ENCODE data around the gene CAMK4. TPM values are rescaled to one million over a fixed set of nuclear protein-coding genes. Genes with fewer than 3 reads are reported as not detected.

The CAMK4 gene
- total RNA-seq, 1 experiment from 2014 or later, result 10.6 TPM

GRCh38 chr5:111232311-111233051, 8.3 kb downstream of the CAMK4 start:
- Mint-ChIP-seq H3K9me3 (no peaks in the 10 kb centered on the region), H3K36me3 (no peaks in the 10 kb centered on the region), H3K27ac (no peak overlapping the region), H3K27me3 (ENCODE audit: low read depth) (no peaks in the 10 kb centered on the region), H3K4me3 (no peak overlapping the region), H3K4me1 (peaks cover 15% of the 10 kb centered on the region)
- TF ChIP-seq ESRRA (CRISPR knock-in tag; IDR thresholded peaks at IDR 0.05; ENCODE audit: borderline replicate concordance), result no peak
- TF ChIP-seq MXD4 (CRISPR knock-in tag; IDR thresholded peaks at IDR 0.05; ENCODE audit: borderline replicate concordance), result no peak
- TF ChIP-seq ZNF671 (CRISPR knock-in tag; IDR thresholded peaks at IDR 0.05), result no peak
- TF ChIP-seq ZNF219 (CRISPR knock-in tag; IDR thresholded peaks at IDR 0.05; ENCODE audit: borderline replicate concordance), result no peak
- TF ChIP-seq FOXP1 (CRISPR knock-in tag; IDR thresholded peaks at IDR 0.05; ENCODE audit: borderline replicate concordance), result no peak
- TF ChIP-seq GRHL2 (CRISPR knock-in tag; IDR thresholded peaks at IDR 0.05; ENCODE audit: insufficient replicate concordance, severe bottlenecking), result no peak
- TF ChIP-seq, protein P1, sequence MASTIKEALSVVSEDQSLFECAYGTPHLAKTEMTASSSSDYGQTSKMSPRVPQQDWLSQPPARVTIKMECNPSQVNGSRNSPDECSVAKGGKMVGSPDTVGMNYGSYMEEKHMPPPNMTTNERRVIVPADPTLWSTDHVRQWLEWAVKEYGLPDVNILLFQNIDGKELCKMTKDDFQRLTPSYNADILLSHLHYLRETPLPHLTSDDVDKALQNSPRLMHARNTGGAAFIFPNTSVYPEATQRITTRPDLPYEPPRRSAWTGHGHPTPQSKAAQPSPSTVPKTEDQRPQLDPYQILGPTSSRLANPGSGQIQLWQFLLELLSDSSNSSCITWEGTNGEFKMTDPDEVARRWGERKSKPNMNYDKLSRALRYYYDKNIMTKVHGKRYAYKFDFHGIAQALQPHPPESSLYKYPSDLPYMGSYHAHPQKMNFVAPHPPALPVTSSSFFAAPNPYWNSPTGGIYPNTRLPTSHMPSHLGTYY (CRISPR knock-in tag; IDR thresholded peaks at IDR 0.05), result no peak
- TF ChIP-seq, protein P2, sequence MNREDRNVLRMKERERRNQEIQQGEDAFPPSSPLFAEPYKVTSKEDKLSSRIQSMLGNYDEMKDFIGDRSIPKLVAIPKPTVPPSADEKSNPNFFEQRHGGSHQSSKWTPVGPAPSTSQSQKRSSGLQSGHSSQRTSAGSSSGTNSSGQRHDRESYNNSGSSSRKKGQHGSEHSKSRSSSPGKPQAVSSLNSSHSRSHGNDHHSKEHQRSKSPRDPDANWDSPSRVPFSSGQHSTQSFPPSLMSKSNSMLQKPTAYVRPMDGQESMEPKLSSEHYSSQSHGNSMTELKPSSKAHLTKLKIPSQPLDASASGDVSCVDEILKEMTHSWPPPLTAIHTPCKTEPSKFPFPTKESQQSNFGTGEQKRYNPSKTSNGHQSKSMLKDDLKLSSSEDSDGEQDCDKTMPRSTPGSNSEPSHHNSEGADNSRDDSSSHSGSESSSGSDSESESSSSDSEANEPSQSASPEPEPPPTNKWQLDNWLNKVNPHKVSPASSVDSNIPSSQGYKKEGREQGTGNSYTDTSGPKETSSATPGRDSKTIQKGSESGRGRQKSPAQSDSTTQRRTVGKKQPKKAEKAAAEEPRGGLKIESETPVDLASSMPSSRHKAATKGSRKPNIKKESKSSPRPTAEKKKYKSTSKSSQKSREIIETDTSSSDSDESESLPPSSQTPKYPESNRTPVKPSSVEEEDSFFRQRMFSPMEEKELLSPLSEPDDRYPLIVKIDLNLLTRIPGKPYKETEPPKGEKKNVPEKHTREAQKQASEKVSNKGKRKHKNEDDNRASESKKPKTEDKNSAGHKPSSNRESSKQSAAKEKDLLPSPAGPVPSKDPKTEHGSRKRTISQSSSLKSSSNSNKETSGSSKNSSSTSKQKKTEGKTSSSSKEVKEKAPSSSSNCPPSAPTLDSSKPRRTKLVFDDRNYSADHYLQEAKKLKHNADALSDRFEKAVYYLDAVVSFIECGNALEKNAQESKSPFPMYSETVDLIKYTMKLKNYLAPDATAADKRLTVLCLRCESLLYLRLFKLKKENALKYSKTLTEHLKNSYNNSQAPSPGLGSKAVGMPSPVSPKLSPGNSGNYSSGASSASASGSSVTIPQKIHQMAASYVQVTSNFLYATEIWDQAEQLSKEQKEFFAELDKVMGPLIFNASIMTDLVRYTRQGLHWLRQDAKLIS (CRISPR knock-in tag; IDR thresholded peaks at IDR 0.05; ENCODE audit: borderline replicate concordance), result no peak
- TF ChIP-seq ZBTB43 (CRISPR knock-in tag; IDR thresholded peaks at IDR 0.05), result no peak
- TF ChIP-seq ZBTB21 (CRISPR knock-in tag; IDR thresholded peaks at IDR 0.05; ENCODE audit: borderline replicate concordance), result no peak
- TF ChIP-seq MYBL2 (CRISPR knock-in tag; IDR thresholded peaks at IDR 0.05), result no peak
- TF ChIP-seq GTF2I (CRISPR knock-in tag; conservative IDR thresholded peaks at IDR 0.05), result no peak
- no peak for TF ChIP-seq ZNF232 (CRISPR knock-in tag; IDR thresholded peaks at IDR 0.05)
- TF ChIP-seq SOX15 (CRISPR knock-in tag; IDR thresholded peaks at IDR 0.05), result no peak
- TF ChIP-seq EMX1 (CRISPR knock-in tag; IDR thresholded peaks at IDR 0.05), result no peak
- TF ChIP-seq CTCF (IDR thresholded peaks at IDR 0.05), result no peak
- no peak for TF ChIP-seq ATF3 (CRISPR knock-in tag; conservative IDR thresholded peaks at IDR 0.05)
- ChIA-PET POLR2A (interaction anchor here (0.8 kb wide), 1 partner anchor 9 kb away, joined by 3 read pairs; no protein-coding TSS in a partner anchor), CTCF (no interaction called here)
- ATAC-seq, result no peak
- no peak for DNase-seq (ENCODE audit: low spot score)

DNA sequence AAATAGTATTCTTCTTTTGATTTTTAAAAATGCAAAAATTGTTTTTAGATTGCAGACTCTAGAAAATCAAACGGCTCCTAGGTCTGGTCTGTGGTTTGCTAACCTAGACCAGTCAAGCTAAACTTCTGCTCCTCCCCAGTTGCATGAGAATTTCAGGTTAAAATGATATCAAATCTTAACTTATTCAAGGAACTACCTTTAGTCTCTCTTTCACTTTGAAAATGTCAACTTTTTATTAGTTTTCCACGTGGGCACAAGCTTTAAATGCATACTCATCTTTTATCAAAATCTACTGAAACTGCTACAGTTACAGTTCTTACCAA, 8.8 kb downstream of the CAMK4 start:
- DNase-seq (ENCODE audit: low spot score) (no peak), ATAC-seq (no peak)
- no peak overlapping the region for H3K4me3 Mint-ChIP-seq
- POLR2A ChIA-PET, result interaction anchor here (0.8 kb wide), 1 partner anchor 9 kb away, joined by 3 read pairs; no protein-coding TSS in a partner anchor
- H3K4me1 Mint-ChIP-seq, result peaks cover 9% of the 10 kb centered on the region
- no peaks in the 10 kb centered on the region for H3K9me3 Mint-ChIP-seq
- TF ChIP-seq, protein P3, sequence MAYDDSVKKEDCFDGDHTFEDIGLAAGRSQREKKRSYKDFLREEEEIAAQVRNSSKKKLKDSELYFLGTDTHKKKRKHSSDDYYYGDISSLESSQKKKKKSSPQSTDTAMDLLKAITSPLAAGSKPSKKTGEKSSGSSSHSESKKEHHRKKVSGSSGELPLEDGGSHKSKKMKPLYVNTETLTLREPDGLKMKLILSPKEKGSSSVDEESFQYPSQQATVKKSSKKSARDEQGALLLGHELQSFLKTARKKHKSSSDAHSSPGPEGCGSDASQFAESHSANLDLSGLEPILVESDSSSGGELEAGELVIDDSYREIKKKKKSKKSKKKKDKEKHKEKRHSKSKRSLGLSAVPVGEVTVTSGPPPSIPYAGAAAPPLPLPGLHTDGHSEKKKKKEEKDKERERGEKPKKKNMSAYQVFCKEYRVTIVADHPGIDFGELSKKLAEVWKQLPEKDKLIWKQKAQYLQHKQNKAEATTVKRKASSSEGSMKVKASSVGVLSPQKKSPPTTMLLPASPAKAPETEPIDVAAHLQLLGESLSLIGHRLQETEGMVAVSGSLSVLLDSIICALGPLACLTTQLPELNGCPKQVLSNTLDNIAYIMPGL (CRISPR knock-in tag; IDR thresholded peaks at IDR 0.05), result no peak
- TF ChIP-seq SP1 (CRISPR knock-in tag; conservative IDR thresholded peaks at IDR 0.05), result no peak
- no peak for TF ChIP-seq ZBTB43 (CRISPR knock-in tag; IDR thresholded peaks at IDR 0.05)
- no peak overlapping the region for H3K27ac Mint-ChIP-seq
- CTCF ChIA-PET, result no interaction called here
- no peaks in the 10 kb centered on the region for H3K27me3 Mint-ChIP-seq (ENCODE audit: low read depth)
- no peaks in the 10 kb centered on the region for H3K36me3 Mint-ChIP-seq
